Erythroblast (primary cell): ENCODE results near the gene GRIK4.

ENCODE experiments used
- GATA1 ChIP-seq: IDR thresholded peaks from 2 replicates; pipeline ENCODE4 v1.6.1; 2011; ENCODE audit warnings: low read depth, mild to moderate bottlenecking, control low read depth, low read length, moderate library complexity
- POLR2A ChIP-seq: IDR thresholded peaks from 2 replicates; pipeline ENCODE4 v1.6.1; 2011; ENCODE audit warnings: mild to moderate bottlenecking, low read length

DNA sequence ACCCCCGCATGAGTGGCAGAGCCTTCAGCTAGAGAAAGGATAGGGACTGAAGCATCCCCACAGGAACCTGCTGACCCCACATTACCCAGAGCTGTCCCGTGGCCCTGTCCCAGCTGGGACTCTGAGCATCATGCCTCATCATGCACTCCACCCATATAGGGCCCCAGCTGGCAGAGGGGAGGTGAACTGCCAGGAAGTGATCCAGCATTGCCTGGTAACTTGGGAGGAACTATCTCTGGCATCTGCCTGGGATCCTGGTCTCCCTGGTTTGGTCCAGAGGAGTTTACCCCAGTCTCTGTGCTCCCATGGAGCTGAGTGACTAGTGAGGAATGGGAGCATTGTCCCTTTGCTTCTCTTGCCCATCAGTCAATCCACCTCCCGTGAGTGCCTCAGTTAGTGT, 228.8 kb downstream of the GRIK4 start:
- TF ChIP-seq POLR2A (no peak), GATA1 (no peak)
